Muscle layer of colon (tissue), 2 donors: ENCODE data around the gene UBXN11.

Source experiments
- H3K27ac ChIP-seq: one replicate; pipeline ENCODE4 v1.7.0; 2013; ENCODE audit warnings: low read depth, mild to moderate bottlenecking, low read length, moderate library complexity
- H3K27me3 ChIP-seq, 2 donors: one replicate each; pipeline ENCODE4 v1.7.0; 2013; ENCODE audit warnings: low read length in 2 of 2, mild to moderate bottlenecking in 2 of 2; ENCODE audit not compliant: insufficient read depth in 2 of 2, control insufficient read depth in 1 of 2
- H3K36me3 ChIP-seq: one replicate; pipeline ENCODE4 v1.7.0; 2013; ENCODE audit warnings: mild to moderate bottlenecking, low read length; ENCODE audit not compliant: insufficient read depth
- H3K4me1 ChIP-seq: one replicate; pipeline ENCODE4 v1.7.0; 2013; ENCODE audit warnings: mild to moderate bottlenecking, low read length; ENCODE audit not compliant: insufficient read depth
- H3K4me3 ChIP-seq, 2 donors: one replicate each; pipeline ENCODE4 v1.7.0; 2013; ENCODE audit warnings: low read length in 2 of 2, low read depth in 1 of 2, mild to moderate bottlenecking in 1 of 2, moderate library complexity in 1 of 2
- H3K9ac ChIP-seq: one replicate; pipeline ENCODE4 v1.7.0; 2013; ENCODE audit warnings: low read length
- H3K9me3 ChIP-seq: one replicate; pipeline ENCODE4 v1.7.0; 2013; ENCODE audit warnings: mild to moderate bottlenecking, low read length
- donor health status: abdominal sarcoma.
- donor health status: Adenocarcinoma of cecum.

Gene UBXN11

GRCh38 chr1:26234644-26235370 is 71.6 kb downstream of the UBXN11 start:
- Histone ChIP-seq H3K9me3 (no peaks in the 10 kb centered on the region), H3K27ac (peak overlapping the region; percentile 74), H3K4me3 (peak overlapping the region; percentile 88 to 96), H3K4me1 (peaks cover 8% of the 10 kb centered on the region), H3K27me3 (no peaks in the 10 kb centered on the region), H3K9ac (peak overlapping the region; percentile 98), H3K36me3 (no peaks in the 10 kb centered on the region)

GRCh38 chr1:26233903-26234643 is 72.4 kb downstream of the UBXN11 start, which contains the start of gene CEP85:
Gene CEP85 (plus strand): TSS chr1:26234200. CDS start chr1:26239784, 5,584 bp downstream.
- H3K9ac ChIP-seq: peak within 1 kb of the TSS; percentile 98
- H3K9me3 ChIP-seq: no peaks in the 10 kb centered on the region
- H3K4me3 ChIP-seq: peak within 1 kb of the TSS; percentile 88 to 96
- H3K27me3 ChIP-seq: no peaks in the 10 kb centered on the region
- H3K4me1 ChIP-seq: peaks cover 8% of the 10 kb centered on the region
- H3K27ac ChIP-seq: peak within 1 kb of the TSS; percentile 74
- H3K36me3 ChIP-seq: no peaks in the 10 kb centered on the region
